ENCODE data around the gene KNSTRN. TPM values are rescaled to one million over a fixed set of nuclear protein-coding genes. Genes with fewer than 3 reads are reported as not detected.

KNSTRN gene
- total and polyA plus RNA-seq, 2 experiments from 2014 or later, result 67.9 to 80.4 TPM

- no peak for TF ChIP-seq ZNF462 (CRISPR knock-in tag; IDR thresholded peaks at IDR 0.05)
- no peak for TF ChIP-seq EZH2phosphoT487 (IDR thresholded peaks at IDR 0.05; ENCODE audit: unreplicated experiment)
- TF ChIP-seq STAT1 (IDR thresholded peaks at IDR 0.05; ENCODE audit: unreplicated experiment), result no peak
- TF ChIP-seq ZNF114 (CRISPR knock-in tag; IDR thresholded peaks at IDR 0.05), result no peak
- TF ChIP-seq ZNF331 (CRISPR knock-in tag; IDR thresholded peaks at IDR 0.05; ENCODE audit: low read depth), result no peak
- TF ChIP-seq ETS1 (IDR thresholded peaks at IDR 0.05), result no peak
- no peak for TF ChIP-seq JUNB (IDR thresholded peaks at IDR 0.05; ENCODE audit: unreplicated experiment)
- no peak for TF ChIP-seq REST (IDR thresholded peaks at IDR 0.05; ENCODE audit: unreplicated experiment)
- TF ChIP-seq NANOG (IDR thresholded peaks at IDR 0.05; ENCODE audit: borderline replicate concordance), result no peak
Observed at GRCh38 chr15:40334941-40335795, 47.4 kb upstream of the KNSTRN start (continued).

Measured in GM23338 (cell line).